GM19395 (cell line): Measurements from ENCODE around the gene CAV3.

Experiments
- ATAC-seq: cut with Tn5 transposase; IDR thresholded peaks from one replicate; pipeline ENCODE4 v1.9.1; 2021; ENCODE audit warnings: mild to moderate bottlenecking, moderate library complexity; ENCODE audit not compliant: unreplicated experiment

CAV3 gene

DNA sequence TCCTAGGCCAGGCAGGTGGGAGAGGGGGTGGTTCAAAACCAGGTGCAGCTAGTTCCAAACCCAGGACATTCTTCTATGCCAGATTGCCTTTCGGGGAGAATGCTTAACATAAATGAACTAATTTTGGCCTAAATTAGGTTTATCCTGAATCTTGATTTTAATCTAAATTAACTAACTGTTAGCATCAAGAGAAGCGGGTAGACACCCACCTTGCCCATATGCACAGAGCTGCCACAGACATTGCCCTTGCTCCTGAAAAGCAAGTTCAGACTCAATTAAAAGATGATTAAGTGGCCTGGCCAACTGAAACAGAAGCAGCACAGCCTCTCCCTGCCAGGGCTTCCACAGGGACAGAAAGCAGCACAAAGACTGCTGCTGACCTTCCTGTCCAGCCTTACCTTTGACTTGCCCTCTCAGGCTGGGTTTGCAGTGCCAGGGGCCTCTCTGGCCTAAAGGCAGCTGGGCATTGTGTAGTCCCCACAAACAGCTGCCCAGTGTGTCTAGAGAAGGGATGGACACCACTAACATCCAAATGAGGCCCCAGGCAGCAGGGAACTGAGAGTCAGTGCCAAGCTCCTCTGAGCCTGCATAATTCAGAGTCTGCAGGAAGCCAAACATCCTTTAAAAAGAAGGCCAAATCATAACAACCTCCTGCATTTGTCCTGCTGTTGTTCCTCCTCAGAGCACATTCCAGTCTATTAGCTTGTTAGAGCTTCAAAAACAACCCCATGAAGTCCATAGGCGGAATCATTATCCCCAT, 51.3 kb downstream of the CAV3 start:
- ATAC-seq, result no peak

DNA sequence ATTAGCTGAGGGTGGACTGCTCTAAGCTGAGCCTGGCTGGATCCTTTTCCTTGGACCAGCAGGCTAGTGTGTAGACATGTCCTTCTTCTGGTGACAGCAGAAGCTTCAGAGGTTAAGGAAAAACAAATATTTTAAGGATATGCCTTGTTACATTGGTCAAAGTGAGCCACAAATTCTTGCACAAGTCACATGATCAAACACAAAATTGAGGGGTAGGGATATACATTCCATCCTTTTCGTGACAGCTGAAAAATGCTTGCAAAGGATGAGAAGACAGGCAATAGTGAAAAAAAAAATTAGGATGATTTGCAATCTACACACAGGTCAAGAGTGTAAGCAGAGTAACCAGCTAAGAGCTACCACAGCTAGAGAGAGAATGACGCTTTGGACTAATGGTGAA, 56.9 kb downstream of the CAV3 start:
- no peak for ATAC-seq

DNA sequence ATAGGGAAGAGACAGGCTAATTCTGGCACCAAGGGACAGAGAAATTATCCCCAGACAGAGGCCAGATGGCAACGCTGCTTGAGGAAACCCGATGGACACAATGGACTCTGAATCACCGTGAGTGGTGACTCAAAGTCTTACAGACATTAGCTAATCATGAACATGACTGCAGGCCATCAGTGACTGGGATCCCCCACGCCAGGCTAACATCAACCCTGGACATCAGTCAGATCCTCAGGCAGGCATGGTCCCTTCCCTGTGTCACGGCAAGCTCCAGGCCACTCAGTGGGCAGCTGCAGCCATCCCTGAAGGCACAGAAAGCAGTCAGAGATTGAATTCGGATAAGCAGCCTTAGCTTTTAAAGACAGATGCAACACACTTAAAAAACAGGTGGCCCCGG, 59.6 kb downstream of the CAV3 start:
- no peak for ATAC-seq

DNA sequence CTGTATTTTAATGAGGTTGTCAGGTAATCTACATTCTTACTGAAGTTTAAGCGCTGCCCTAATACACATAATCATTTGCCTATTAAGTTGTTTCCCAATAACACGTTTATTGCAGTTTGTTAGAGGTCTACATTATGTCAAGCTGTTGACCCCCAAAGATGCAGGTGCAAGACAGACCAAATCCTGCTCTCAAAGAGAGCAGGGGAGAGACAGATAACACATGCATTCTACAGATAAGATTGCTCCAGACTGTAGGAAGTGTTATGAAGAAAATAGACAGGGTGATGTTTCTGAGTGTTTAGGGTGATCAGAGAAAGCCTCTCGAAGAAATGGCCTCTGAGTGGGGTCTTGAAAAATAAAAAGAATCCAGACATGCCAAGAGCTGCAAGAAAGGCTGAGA, 60.6 kb downstream of the CAV3 start:
- no peak for ATAC-seq
